ACC112 (cell line): ENCODE results near the gene PPP1R13B.
"Not testable (repeated sequence)": the region's sequence is repeated elsewhere in the genome, so short reads cannot be mapped to it uniquely, and the experiment has no call there.

Experiments used
- H2AFZ ChIP-seq: fragments of 200-600 bp; sonication (generic); one replicate; pipeline ENCODE4 v1.6.0; 2017; ENCODE audit warnings: antibody characterized with exemption, low read length; ENCODE audit not compliant: unreplicated experiment
- H3K27ac ChIP-seq: fragments of 200-600 bp; sonication (generic); 2 replicates; pipeline ENCODE4 v1.5.1; 2014; ENCODE audit warnings: low read depth, mild to moderate bottlenecking, antibody characterized with exemption, low read length, moderate library complexity
- H3K27me3 ChIP-seq: fragments of 200-600 bp; sonication (generic); 2 replicates; pipeline ENCODE4 v1.6.1; 2014; ENCODE audit warnings: mild to moderate bottlenecking, antibody characterized with exemption, low read length, moderate library complexity, mixed read lengths; ENCODE audit not compliant: insufficient read depth
- H3K36me3 ChIP-seq: fragments of 200-600 bp; sonication (generic); 2 replicates; pipeline ENCODE4 v1.6.1; 2016; ENCODE audit warnings: mild to moderate bottlenecking, antibody characterized with exemption, low read length, moderate library complexity, mixed read lengths; ENCODE audit not compliant: insufficient read depth
- H3K4me1 ChIP-seq: fragments of 200-600 bp; sonication (generic); one replicate; pipeline ENCODE4 v1.6.1; 2016; ENCODE audit warnings: low read length, mixed read lengths; ENCODE audit not compliant: insufficient read depth, unreplicated experiment, control insufficient read depth
- H3K4me3 ChIP-seq: fragments of 200-600 bp; sonication (generic); 2 replicates; pipeline ENCODE4 v1.5.1; 2014; ENCODE audit warnings: mild to moderate bottlenecking, low read depth, low read length
- H3K79me2 ChIP-seq: fragments of 200-600 bp; sonication (generic); one replicate; pipeline ENCODE4 v1.6.0; 2016; ENCODE audit warnings: low read length; ENCODE audit not compliant: control insufficient read depth, unreplicated experiment, insufficient read depth

The PPP1R13B gene

DNA sequence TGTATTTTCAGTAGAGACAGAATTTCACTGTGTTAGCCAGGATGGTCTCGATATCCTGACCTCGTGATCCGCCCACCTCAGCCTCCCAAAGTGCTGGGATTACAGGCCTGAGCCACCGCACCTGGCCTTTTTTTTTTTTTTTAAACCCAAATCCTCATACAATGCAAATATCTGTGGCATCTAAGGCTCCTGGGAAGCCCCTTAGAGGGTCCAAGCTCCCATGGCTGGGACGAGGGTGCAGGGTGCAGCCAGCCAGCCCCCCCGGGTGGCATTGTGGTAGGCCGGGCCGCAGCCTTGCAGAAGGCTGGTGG, 41.6 kb upstream of the PPP1R13B start:
- not testable (repeated sequence) for H3K79me2 ChIP-seq, H3K36me3 ChIP-seq, H3K4me3 ChIP-seq, H3K27ac ChIP-seq, H2AFZ ChIP-seq, H3K27me3 ChIP-seq
- peaks cover 10% of the 10 kb centered on the region for H3K4me1 ChIP-seq

DNA sequence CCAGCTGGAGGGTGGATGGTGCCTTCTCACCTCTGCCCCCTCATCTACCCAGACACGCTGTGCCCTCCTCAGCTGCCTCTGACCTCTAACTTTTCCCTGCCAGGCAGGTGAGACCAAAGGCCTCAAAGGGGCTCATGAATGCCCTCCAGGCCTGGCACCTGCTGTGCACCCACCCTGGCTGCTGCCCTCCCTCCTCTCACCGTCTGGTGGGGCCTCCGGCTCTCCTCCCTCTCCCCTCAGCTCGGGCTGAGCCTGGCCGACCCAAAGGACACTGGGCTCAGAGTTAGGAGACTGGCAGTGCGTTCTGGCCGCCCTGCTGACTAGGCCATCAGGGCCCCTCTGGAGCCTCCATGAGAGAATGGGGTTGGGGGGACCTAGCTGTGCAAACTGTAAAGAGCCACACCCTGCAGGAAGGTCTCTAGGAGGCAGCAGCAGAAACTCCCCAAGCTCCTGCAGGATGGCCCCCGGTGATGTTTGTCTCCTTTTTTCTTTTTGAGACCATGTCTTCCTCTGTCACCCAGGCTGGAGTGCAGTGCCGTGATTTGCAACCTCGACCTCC, 40.3 kb upstream of the PPP1R13B start:
- no peaks in the 10 kb centered on the region for H3K36me3 ChIP-seq
- no peak overlapping the region for H3K27ac ChIP-seq
- H3K4me1 ChIP-seq, result peaks cover 10% of the 10 kb centered on the region
- no peak overlapping the region for H2AFZ ChIP-seq
- no peaks in the 10 kb centered on the region for H3K79me2 ChIP-seq
- no peaks in the 10 kb centered on the region for H3K27me3 ChIP-seq
- no peak overlapping the region for H3K4me3 ChIP-seq

DNA sequence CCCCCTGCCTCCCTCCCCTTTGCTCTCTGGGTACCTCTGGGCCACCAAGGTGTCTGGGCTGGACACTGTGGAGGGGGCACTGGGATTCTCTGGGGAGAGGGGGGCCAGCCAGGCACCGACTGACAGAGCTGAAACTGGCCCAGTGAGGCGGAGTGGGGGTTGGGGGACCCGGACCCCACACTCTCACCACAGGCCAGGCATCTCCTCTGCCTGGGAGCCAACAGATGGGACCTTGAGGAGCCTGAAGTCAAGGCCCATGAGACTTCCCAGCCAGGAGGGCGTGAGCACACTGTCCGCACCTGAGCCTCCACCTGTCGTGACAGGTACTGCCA, 39.8 kb upstream of the PPP1R13B start:
- Histone ChIP-seq H3K36me3 (no peaks in the 10 kb centered on the region), H3K4me3 (no peak overlapping the region), H2AFZ (no peak overlapping the region), H3K4me1 (peaks cover 10% of the 10 kb centered on the region), H3K79me2 (no peaks in the 10 kb centered on the region), H3K27me3 (no peaks in the 10 kb centered on the region), H3K27ac (no peak overlapping the region)

DNA sequence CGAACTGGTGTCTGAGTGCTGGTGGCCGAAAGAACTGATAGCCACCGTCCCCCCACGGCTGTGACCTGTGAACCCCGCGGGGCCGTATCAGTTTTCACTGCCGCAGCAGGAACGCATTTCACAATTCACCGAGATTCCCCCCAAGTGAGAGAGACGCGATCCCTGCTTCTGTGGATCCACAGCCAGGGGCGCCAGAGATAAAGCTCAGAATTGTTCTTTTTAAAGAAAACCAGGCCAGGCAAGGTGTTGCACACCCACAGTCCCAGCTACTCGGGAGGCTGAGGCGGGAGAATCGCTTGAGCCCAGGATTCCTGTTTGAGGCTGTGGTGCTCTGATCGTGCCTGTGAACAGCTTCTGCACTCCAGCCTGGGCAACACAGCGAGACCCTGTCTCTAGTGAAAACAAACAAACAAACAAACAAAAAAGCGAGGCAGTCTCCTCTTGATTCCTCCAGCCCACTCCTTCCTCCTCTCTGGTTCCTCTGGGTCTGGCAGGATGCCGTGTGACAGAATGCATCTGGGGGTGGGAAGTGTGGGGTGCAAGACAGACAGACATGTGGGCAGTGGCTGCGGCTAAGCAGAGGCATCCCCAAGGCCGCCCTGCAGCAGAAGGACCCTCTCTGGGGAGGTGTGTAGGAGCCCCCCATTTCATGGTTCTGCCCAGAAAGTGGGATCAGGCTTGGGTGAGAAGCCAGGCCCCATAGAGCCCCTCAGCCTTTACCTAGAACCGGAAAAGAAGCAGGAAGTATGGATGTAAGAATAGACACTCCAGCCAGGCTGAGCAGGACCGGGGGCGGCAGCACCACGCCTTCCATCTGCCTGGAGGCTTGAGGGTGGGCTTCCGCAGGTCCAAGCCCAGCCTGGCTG, 39.2 kb upstream of the PPP1R13B start:
- Histone ChIP-seq H2AFZ (no peak overlapping the region), H3K27me3 (no peaks in the 10 kb centered on the region), H3K27ac (no peak overlapping the region), H3K4me1 (peaks cover 10% of the 10 kb centered on the region), H3K36me3 (no peaks in the 10 kb centered on the region), H3K79me2 (no peaks in the 10 kb centered on the region), H3K4me3 (no peak overlapping the region)

DNA sequence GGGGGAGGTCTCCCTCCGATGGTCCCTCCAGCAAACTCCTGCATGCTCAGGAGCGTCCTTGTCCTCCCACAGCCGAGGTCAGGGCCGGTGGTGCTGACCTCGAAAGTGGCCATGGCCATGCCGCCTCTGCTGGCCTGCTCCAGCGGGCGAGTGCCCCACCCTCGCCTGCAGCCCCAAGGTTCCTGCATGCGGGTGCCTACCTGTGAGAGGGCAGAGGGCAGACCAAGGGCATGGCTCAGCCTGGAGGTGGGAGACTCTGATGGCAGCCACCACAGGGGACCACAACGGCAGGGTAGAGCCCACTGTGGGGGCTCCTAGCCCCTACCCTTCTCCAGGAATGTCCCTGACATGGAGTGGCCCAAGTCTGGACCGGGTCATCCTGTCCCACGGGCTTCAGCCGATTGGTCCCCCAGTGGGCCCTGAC, 38.1 kb upstream of the PPP1R13B start:
- Histone ChIP-seq H2AFZ (no peak overlapping the region), H3K27me3 (no peaks in the 10 kb centered on the region), H3K79me2 (no peaks in the 10 kb centered on the region), H3K36me3 (no peaks in the 10 kb centered on the region), H3K4me3 (no peak overlapping the region), H3K4me1 (peaks cover 19% of the 10 kb centered on the region), H3K27ac (no peak overlapping the region)

DNA sequence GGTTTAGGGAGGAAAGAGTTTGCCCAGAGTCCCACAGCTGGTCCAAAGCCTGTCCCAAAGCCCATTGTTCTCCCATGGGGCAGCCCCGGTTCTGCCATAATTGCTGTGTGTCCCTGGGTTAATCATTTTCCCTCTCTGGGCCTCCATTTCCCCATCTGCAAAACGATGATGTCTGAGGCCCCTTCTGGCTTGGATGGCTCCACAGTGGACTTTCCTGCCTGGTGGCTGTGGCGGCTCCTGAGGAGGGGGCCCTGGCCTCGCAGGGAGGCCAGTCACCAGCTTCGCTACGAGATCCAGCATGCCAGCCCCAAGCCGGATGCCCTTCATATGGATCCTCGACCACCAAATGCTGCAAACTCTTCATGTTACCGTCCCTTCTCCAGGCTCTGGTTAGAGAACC, 37.5 kb upstream of the PPP1R13B start:
- Histone ChIP-seq H3K4me3 (no peak overlapping the region), H3K27me3 (no peaks in the 10 kb centered on the region), H3K4me1 (peaks cover 25% of the 10 kb centered on the region), H2AFZ (no peak overlapping the region), H3K36me3 (no peaks in the 10 kb centered on the region), H3K79me2 (no peaks in the 10 kb centered on the region), H3K27ac (no peak overlapping the region)

DNA sequence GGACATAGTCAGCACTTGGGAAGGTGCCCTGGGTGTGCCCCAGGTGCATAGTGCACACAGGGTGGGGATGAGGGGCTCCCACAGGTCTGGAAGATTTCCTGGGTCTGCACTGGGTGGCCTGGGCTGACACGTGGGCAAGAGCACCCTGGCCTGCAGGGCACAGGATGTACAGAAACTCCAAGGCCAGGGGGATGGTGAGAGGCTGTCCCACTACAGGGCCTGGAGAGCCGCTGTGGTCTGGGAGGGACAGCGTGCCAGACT, 35.8 kb upstream of the PPP1R13B start:
- Histone ChIP-seq H3K27ac (no peak overlapping the region), H3K4me3 (no peak overlapping the region), H3K79me2 (no peaks in the 10 kb centered on the region), H3K4me1 (peaks cover 20% of the 10 kb centered on the region), H2AFZ (no peak overlapping the region), H3K27me3 (no peaks in the 10 kb centered on the region), H3K36me3 (no peaks in the 10 kb centered on the region)

DNA sequence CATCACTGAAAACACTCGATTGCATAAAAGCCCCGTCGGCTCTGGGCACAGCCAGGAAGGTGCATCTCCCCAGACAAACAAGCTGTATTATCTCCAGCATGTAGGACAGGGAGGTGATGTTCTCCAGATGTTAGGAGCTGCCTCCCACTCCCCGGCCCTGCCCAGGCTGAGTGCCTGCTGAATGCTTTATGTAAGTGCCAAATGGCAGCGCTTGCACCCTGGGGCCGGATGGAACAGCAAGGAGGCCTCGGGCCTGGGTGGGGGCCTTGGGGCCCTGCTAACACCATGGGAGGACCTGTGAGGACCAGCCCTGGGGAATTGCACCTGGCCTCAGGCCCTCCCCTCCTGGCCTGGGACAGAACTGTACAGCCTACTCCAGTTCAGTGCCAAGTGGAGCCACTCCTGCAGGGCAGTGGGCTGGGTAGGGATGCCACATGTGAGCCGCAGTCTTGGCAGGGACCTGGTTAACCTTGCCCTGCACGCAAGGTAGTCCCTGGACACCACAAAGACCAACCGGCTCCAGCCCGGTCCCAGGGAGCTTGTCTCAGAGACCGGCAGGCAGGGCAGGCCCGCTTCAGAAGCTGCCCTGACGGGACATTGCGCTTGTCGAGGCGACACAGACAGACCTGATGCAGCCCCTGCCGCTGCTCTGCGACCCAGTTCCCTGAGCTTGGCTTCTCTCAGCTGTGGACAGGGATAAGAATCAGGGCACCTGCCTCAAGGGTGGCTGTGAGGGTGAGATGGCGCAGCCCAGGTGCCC, 35.3 kb upstream of the PPP1R13B start:
- no peak overlapping the region for H3K27ac ChIP-seq
- H3K4me1 ChIP-seq, result peaks cover 20% of the 10 kb centered on the region
- no peaks in the 10 kb centered on the region for H3K27me3 ChIP-seq
- H3K4me3 ChIP-seq, result no peak overlapping the region
- no peaks in the 10 kb centered on the region for H3K79me2 ChIP-seq
- no peak overlapping the region for H2AFZ ChIP-seq
- no peaks in the 10 kb centered on the region for H3K36me3 ChIP-seq

DNA sequence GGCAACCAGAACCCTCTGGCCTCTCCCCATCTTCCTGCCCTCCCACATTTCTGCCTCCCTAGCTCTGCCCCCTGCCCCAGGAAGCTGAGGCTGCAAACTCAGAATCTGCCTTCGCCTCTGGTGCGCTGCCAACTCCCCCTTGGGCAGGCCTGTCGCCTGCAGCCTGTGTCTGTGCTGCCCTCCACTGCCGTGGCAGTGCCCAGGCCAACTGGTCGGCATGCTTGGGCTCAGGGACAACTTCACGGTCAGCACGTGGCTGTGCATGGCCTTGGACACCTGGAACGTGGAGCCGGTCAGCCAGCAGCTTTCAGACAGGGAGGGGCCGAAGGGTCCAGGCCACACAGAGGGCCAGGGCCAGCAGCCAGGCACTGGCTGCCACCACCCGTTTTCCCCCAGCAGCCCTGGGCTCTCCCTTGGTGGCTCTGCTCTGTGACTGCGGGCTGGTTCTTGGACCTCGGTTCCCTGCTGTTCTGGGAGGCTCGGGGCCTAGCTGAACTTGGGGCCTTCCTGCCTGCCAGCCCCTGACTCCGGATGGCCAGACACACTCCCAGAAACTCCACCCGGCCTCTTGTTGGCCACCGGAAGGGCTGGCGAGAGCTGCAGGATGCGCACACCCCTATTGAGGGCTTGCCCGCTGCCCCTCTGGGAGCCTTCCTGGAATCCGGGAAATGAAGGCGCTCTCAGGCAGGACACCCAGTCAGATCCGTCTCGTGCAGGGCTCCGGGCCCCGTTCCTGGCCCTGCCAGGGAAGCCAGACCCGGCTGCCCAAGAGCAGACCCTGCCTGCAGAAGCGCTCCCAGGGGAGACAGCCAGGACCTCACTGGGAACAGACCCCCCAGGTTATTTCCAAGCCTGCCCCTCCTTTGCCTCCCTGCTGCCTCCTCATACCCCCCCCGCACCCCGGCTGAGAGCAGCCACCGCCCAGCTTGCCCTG, 34.2 kb upstream of the PPP1R13B start:
- Histone ChIP-seq H3K4me3 (no peak overlapping the region), H3K79me2 (no peaks in the 10 kb centered on the region), H3K4me1 (peaks cover 18% of the 10 kb centered on the region), H3K36me3 (no peaks in the 10 kb centered on the region), H3K27me3 (no peaks in the 10 kb centered on the region), H2AFZ (no peak overlapping the region), H3K27ac (no peak overlapping the region)

DNA sequence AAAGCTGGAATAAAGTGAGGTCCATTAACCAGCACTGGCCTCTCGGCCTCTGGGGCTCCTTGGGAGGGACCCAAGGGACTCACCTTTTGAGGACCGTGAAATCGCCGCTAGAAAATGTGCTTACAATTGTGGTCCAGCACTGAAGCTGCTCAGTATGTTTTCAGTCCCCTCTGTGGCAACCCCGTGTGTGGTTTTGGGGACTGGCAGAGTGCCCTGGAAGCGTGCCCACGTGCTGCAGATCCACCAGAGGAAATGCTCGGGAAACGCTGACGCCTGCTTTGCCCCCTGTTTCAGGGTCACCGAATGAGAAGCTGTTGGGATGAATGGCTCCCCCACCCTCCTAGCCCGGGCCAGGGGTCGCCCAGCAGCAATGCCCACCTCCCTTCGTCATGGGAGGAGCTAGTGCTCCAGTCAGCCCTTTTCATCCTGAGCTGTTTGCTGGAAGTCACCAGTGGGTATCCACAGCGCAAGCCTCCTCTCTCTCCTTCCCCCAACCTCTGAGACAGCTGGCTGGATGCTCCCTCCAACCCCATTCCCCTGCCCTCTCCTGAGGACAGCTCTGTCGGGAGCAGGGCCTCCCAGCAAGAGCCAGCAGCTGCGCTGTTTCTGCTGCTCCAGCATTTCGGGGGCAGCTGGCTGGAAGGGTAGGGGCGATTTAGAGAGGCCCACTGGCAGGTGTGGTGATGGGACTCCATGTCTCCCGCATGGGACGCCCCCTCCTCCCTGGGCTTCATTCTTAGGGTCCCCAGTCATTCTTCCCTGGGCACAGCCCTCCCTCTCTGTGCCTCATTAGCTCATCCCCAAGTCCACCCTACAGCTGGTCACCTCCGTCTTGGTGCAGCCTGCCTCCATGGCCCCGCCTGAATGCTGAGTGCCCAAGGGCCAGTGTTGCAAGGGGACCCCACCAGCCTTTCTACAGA, 33.2 kb upstream of the PPP1R13B start:
- peak overlapping the region; percentile 65 for H3K4me3 ChIP-seq
- H3K27me3 ChIP-seq, result no peaks in the 10 kb centered on the region
- H3K4me1 ChIP-seq, result peaks cover 18% of the 10 kb centered on the region
- H3K79me2 ChIP-seq, result no peaks in the 10 kb centered on the region
- H3K36me3 ChIP-seq, result no peaks in the 10 kb centered on the region
- H2AFZ ChIP-seq, result peak overlapping the region; percentile 48
- peak overlapping the region; percentile 36; the same call in 1 of the 2 replicates for H3K27ac ChIP-seq
